ENCODE data around the gene APC. TPM values are rescaled to one million over a fixed set of nuclear protein-coding genes. Genes with fewer than 3 reads are reported as not detected.
A peak's percentile ranks its signal among the peaks of the same experiment; 100 is the strongest.

The APC gene
- total and polyA plus RNA-seq, 2 experiments from 2014 or later, result 12.9 to 40.1 TPM

DNA sequence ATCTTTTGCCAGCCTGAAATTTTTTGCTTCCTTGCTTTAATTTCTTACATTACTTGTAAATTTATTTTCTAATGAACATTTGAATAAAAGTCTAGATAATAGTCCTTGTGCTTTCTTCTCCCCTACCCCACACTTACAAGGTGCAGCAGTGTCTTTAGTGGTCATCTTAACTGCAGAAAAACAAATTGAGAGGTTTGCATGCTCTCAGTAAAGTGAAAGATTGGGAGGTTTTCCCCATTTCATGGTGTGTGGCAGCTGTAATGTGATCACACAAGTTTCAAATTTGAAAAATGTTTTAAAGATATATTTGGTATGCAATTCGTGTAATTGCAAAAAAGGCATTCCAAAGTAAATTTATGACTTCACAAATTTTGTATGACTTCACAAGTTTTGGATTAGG is 14.7 kb downstream of the APC start:
- H3K36me3 ChIP-seq, result no peaks in the 10 kb centered on the region
- TF ChIP-seq, protein P1, sequence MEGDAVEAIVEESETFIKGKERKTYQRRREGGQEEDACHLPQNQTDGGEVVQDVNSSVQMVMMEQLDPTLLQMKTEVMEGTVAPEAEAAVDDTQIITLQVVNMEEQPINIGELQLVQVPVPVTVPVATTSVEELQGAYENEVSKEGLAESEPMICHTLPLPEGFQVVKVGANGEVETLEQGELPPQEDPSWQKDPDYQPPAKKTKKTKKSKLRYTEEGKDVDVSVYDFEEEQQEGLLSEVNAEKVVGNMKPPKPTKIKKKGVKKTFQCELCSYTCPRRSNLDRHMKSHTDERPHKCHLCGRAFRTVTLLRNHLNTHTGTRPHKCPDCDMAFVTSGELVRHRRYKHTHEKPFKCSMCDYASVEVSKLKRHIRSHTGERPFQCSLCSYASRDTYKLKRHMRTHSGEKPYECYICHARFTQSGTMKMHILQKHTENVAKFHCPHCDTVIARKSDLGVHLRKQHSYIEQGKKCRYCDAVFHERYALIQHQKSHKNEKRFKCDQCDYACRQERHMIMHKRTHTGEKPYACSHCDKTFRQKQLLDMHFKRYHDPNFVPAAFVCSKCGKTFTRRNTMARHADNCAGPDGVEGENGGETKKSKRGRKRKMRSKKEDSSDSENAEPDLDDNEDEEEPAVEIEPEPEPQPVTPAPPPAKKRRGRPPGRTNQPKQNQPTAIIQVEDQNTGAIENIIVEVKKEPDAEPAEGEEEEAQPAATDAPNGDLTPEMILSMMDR (IDR thresholded peaks at IDR 0.05; ENCODE audit: low read depth, low read length), result no peak
- H3K9me3 ChIP-seq (ENCODE audit: low read depth), result no peaks in the 10 kb centered on the region
- no peak for DNase-seq (ENCODE audit: low read depth in 1 of 2, low spot score in 1 of 2)
- H3K4me3 ChIP-seq, result no peak overlapping the region
- no peak overlapping the region for H3K27ac ChIP-seq
- H3K4me1 ChIP-seq (ENCODE audit: low read depth), result no peaks in the 10 kb centered on the region
- no peaks in the 10 kb centered on the region for H3K27me3 ChIP-seq

DNA sequence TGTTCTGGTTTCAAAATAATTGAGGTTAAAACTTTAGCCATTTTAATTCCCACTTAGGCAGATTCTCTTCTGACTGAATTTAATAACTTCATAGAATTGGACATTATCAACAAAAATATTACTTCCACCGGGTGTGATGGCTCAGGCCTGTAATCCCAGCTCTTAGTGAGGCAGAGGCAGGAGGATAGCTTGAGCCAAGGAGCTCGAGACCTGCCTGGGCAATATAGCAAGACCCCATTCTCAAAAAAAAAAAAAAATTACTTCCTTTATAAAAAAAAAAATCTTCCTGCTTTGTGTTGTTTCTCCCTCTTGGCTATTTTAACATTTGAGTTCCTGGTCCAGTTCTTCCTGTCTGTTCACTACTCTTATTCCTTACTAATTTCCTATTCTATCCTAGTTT is 18.0 kb downstream of the APC start:
- H3K27ac ChIP-seq, result no peak overlapping the region
- no peak for DNase-seq (ENCODE audit: low read depth in 1 of 2, low spot score in 1 of 2)
- H3K27me3 ChIP-seq, result no peaks in the 10 kb centered on the region
- no peaks in the 10 kb centered on the region for H3K9me3 ChIP-seq (ENCODE audit: low read depth)
- H3K36me3 ChIP-seq, result no peaks in the 10 kb centered on the region
- H3K4me1 ChIP-seq (ENCODE audit: low read depth), result no peaks in the 10 kb centered on the region
- TF ChIP-seq, protein P1 (IDR thresholded peaks at IDR 0.05; ENCODE audit: low read depth, low read length), result no peak
- no peak overlapping the region for H3K4me3 ChIP-seq

DNA sequence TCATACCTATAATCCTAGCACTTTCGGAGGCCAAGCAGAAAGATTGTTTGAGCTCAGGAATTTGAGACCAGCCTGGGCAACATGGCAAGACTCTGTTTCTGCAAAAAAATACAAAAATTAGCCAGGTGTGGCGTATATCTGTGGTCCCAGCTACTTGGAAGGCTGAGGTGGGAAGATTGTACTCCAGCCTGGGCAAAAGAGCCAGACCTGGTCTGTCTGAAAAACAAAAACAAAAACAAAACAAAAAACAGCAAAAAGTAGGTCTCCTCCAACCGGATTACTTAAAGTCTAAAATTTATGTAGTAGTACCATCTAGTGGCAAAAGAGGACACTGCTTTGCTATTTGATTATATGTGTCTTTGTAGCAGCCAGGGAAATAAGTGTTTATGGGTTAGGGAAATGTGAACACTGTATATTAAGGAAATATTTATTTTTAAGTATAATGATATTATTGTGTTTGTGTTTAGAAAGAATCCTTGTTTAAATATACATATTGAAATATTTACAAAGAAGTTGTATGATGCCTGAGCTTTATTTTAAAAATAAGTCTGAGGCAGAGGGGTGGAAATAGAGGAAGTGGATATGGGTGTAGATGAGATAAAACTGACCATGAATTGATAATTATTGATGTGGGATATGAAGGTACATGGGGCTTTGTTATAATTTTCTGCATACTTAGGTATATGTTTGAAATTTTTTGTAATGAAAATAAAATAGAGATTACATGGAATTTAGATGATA is 20.0 kb downstream of the APC start:
- Histone ChIP-seq H3K36me3 (no peaks in the 10 kb centered on the region), H3K4me1 (ENCODE audit: low read depth) (peaks cover 12% of the 10 kb centered on the region), H3K27ac (no peak overlapping the region), H3K9me3 (ENCODE audit: low read depth) (no peaks in the 10 kb centered on the region), H3K27me3 (no peaks in the 10 kb centered on the region), H3K4me3 (no peak overlapping the region)
- DNase-seq (ENCODE audit: low read depth in 1 of 2, low spot score in 1 of 2), result peak; percentile 56 to 75
- TF ChIP-seq, protein P1 (IDR thresholded peaks at IDR 0.05; ENCODE audit: low read depth, low read length), result peak; percentile 74

DNA sequence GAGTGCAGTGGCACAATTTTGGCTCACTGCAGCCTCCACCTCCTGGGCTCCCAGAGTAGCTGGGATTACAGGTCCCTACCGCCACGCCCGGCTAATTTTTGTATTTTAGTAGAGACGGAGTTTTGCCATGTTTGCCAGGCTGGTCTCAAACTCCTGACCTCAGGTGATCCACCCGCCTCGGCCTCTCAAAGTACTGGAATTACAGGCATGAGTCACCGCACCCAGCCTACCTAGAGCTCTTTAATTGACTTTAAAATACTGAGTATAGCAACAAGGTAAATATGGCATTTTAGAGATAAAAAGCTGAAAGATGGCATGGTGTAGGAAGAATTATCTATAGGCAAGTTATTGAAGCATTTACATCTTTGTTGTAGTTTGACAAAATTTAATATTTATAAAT is 21.0 kb downstream of the APC start:
- no peak overlapping the region for H3K27ac ChIP-seq

DNA sequence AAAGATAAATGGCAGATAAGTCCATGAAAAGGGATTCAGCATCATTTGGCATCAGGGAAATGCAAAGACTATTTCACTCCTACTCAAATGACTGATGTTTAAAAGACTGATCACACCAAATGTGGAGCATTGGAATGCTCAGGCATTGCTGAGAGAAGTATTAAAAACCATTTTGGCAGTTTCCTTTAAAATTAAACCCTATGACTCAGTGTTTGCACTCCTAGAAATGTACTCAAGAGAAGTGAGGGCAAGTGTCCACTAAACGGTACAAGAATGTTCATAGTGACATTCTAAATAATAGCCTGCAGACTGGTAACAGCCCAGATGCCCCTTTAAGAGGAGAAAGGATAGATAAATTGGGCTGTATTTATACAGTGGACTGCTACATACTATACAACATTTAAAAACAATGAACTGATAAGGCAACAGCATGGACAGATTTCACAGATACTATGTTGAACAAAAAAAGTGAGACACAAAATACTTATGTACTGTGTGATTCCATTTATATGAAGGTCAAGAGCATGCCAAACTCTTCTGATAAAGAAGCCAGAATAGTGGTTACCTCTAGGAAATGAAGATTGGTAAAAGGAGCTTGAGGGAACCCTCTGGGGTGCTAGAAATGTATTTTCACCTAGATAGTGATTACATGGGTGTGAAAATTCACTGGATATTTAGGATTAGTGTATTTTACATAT is 24.6 kb downstream of the APC start:
- peak; percentile 11 to 37 for DNase-seq (ENCODE audit: low read depth in 1 of 2, low spot score in 1 of 2)

More for the DNA sequence above, 21.0 kb downstream of the APC start:
- H3K4me3 ChIP-seq, result no peak overlapping the region
- H3K9me3 ChIP-seq (ENCODE audit: low read depth), result no peaks in the 10 kb centered on the region
- TF ChIP-seq, protein P1 (IDR thresholded peaks at IDR 0.05; ENCODE audit: low read depth, low read length), result no peak
- no peaks in the 10 kb centered on the region for H3K27me3 ChIP-seq
- DNase-seq (ENCODE audit: low read depth in 1 of 2, low spot score in 1 of 2), result no peak
- no peaks in the 10 kb centered on the region for H3K36me3 ChIP-seq
- peaks cover 14% of the 10 kb centered on the region for H3K4me1 ChIP-seq (ENCODE audit: low read depth)

More for the DNA sequence above, 24.6 kb downstream of the APC start:
- Histone ChIP-seq H3K27me3 (no peaks in the 10 kb centered on the region), H3K4me3 (no peak overlapping the region), H3K9me3 (ENCODE audit: low read depth) (no peaks in the 10 kb centered on the region), H3K36me3 (peaks cover 3% of the 10 kb centered on the region), H3K27ac (peak overlapping the region; percentile 40), H3K4me1 (ENCODE audit: low read depth) (peaks cover 14% of the 10 kb centered on the region)
- TF ChIP-seq, protein P1 (IDR thresholded peaks at IDR 0.05; ENCODE audit: low read depth, low read length), result no peak
